Tibial nerve (tissue), 4 donors: ENCODE results near the gene ALKBH8. TPM values are rescaled to one million over a fixed set of nuclear protein-coding genes. Genes with fewer than 3 reads are reported as not detected.
A peak's percentile ranks its signal among the peaks of the same experiment; 100 is the strongest.

ENCODE experiments used
- DNase-seq, 2 donors: peaks; one replicate each; pipeline ENCODE4 v3.0.0-alpha.2; 2019; ENCODE audit warnings: low spot score in 2 of 2
- H3K27ac ChIP-seq, 4 donors: fragments of 200-600 bp; sonication (generic) in 3 of 4; one replicate each; pipeline ENCODE4 v1.5.1; 2017 to 2019; ENCODE audit warnings: mild to moderate bottlenecking in 1 of 4
- H3K27me3 ChIP-seq, 2 donors: fragments of 200-600 bp; sonication (generic) in 1 of 2; one replicate each; pipeline versions ENCODE4 v1.5.1 to v1.6.0; 2017 to 2019
- H3K36me3 ChIP-seq, 3 donors: fragments of 200-600 bp; sonication (generic); one replicate each; pipeline ENCODE4 v1.5.1; 2018 to 2019
- H3K4me1 ChIP-seq, 4 donors: fragments of 200-600 bp; sonication (generic) in 3 of 4; one replicate each; pipeline ENCODE4 v1.5.1; 2017 to 2019
- H3K4me3 ChIP-seq, 4 donors: fragments of 200-600 bp; sonication (generic) in 3 of 4; one replicate each; pipeline ENCODE4 v1.5.1; 2017 to 2019; ENCODE audit warnings: mild to moderate bottlenecking in 1 of 4, moderate library complexity in 1 of 4
- H3K9me3 ChIP-seq, 4 donors: fragments of 200-600 bp; sonication (generic) in 3 of 4; one replicate each; pipeline ENCODE4 v1.5.1; 2017 to 2019
- EP300 ChIP-seq, 2 donors: sonication (generic); formaldehyde crosslinking; IDR thresholded peaks; one replicate each; pipeline ENCODE4 v1.6.1; 2017; ENCODE audit warnings: antibody characterized with exemption in 2 of 2, mild to moderate bottlenecking in 1 of 2
- POLR2A ChIP-seq, 2 donors: fragments of 450-650 bp; IDR thresholded peaks; one replicate each; pipeline ENCODE4 v1.6.1; 2017; ENCODE audit warnings: antibody characterized with exemption in 2 of 2, mild to moderate bottlenecking in 2 of 2, moderate library complexity in 2 of 2
- whole genome bisulfite sequencing, 2 donors: methylation state at CpG; one replicate each; pipeline ENCODE4 v1.1.5; 2018; 5-methylcytosine and 5-hydroxymethylcytosine counted together
- total RNA-seq, 4 donors: library from RNA; depleted of rRNA; stranded (reverse); fragments of >200 nt; gene quantifications; one replicate each; pipeline ENCODE4 v1.1.0, GENCODE V29; 2016
- TF ChIP-seq, protein P1 (sequence below), 5 experiments: fragments of 200-600 bp in 3 of 5; fragments of 450-650 bp in 2 of 5; sonication (generic) in 3 of 5; IDR thresholded peaks; one replicate each; pipeline ENCODE4 v1.5.1; 2016 to 2019; ENCODE audit warnings: antibody characterized with exemption in 5 of 5, mild to moderate bottlenecking in 3 of 5, moderate library complexity in 2 of 5

Gene ALKBH8
- total RNA-seq, 4 donors from 2014 or later, result 3.6 to 6.3 (median 5.5) TPM

DNA sequence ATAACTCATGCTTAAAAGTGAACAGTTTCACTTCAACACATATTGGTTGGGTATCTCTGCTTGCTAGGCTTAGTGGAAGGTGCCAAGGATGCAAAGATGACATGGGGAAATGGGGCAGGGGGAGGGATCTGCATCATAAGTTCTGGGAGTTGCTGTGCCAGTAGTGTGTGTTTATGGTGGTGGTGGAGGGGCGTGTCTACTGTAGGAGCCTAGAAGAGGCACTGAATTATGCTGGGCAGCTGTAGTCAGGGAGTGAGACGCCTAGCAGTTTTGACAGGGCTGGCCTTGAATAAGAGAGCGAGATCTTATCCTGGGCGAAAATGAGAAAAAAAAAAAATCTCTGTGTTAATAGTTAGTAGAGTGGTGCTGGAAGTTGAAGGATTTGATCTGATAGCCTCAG lies 28.4 kb upstream of the ALKBH8 start:
- Histone ChIP-seq H3K36me3 (no peaks in the 10 kb centered on the region), H3K27ac (no peak overlapping the region), H3K4me3 (no peak overlapping the region), H3K27me3 (peaks cover 0 to 50% of the 10 kb centered on the region in 2 donors), H3K4me1 (peaks cover 0 to 27% (median 9%) of the 10 kb centered on the region in 4 donors), H3K9me3 (no peaks in the 10 kb centered on the region)
- 37 to 42% methylated on average over 4 of the region's 4 CpGs for WGBS, 2 donors
- DNase-seq, result no peak
- TF ChIP-seq EP300 (IDR thresholded peaks at IDR 0.05) (no peak), POLR2A (IDR thresholded peaks at IDR 0.05) (no peak)
- TF ChIP-seq, protein P1, sequence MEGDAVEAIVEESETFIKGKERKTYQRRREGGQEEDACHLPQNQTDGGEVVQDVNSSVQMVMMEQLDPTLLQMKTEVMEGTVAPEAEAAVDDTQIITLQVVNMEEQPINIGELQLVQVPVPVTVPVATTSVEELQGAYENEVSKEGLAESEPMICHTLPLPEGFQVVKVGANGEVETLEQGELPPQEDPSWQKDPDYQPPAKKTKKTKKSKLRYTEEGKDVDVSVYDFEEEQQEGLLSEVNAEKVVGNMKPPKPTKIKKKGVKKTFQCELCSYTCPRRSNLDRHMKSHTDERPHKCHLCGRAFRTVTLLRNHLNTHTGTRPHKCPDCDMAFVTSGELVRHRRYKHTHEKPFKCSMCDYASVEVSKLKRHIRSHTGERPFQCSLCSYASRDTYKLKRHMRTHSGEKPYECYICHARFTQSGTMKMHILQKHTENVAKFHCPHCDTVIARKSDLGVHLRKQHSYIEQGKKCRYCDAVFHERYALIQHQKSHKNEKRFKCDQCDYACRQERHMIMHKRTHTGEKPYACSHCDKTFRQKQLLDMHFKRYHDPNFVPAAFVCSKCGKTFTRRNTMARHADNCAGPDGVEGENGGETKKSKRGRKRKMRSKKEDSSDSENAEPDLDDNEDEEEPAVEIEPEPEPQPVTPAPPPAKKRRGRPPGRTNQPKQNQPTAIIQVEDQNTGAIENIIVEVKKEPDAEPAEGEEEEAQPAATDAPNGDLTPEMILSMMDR (IDR thresholded peaks at IDR 0.05), result no peak

DNA sequence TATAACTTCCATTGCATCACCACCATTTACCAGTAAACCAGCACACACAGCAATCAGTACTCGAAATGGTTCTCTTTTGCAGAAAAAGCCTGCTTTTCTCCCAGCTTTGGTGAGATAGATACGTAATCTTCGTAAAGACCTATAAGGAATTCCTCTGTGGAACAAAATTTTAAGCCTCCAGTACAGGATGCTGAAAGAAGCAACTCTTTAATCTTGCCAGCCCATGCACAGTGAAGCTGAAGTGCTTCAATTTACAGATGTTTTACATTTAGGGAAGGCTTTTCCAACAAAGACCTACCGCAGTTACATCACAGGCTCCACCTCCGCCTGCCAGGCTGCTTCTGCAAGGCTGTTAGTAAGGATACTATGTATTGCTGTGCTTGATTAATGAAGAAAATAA lies 27.3 kb upstream of the ALKBH8 start:
- no peaks in the 10 kb centered on the region for H3K36me3 ChIP-seq
- DNase-seq, result no peak
- H3K27ac ChIP-seq, result no peak overlapping the region
- H3K4me3 ChIP-seq, result no peak overlapping the region
- no peak for TF ChIP-seq EP300 (IDR thresholded peaks at IDR 0.05)
- TF ChIP-seq POLR2A (IDR thresholded peaks at IDR 0.05), result no peak
- TF ChIP-seq, protein P1 (IDR thresholded peaks at IDR 0.05), result no peak
- no peaks in the 10 kb centered on the region for H3K9me3 ChIP-seq
- H3K27me3 ChIP-seq, result peaks cover 0 to 56% of the 10 kb centered on the region in 2 donors
- WGBS, 2 donors, result 16 to 29% methylated on average over 5 of the region's 5 CpGs
- H3K4me1 ChIP-seq, result peaks cover 0 to 27% (median 9%) of the 10 kb centered on the region in 4 donors

DNA sequence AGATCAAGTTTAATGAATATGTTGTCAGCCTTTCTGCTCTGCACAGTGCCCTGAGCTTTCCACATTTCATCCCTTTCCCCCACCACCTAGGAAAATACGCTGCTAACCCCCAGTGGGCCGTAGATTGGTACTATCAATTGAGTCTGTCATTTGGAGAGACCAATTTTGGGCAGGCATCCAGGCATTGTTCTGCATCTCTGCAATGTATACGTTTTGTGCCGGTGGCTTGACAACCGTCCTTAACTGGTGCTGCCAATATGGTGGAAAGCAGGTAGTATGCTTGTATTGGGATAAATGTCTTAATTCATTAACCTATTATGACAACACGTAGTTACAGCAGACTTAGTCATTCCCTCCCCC lies 26.7 kb upstream of the ALKBH8 start:
- DNase-seq, result no peak
- Histone ChIP-seq H3K27me3 (peaks cover 0 to 52% of the 10 kb centered on the region in 2 donors), H3K36me3 (no peaks in the 10 kb centered on the region), H3K9me3 (no peaks in the 10 kb centered on the region), H3K27ac (no peak overlapping the region), H3K4me1 (peaks cover 0 to 27% (median 9%) of the 10 kb centered on the region in 4 donors), H3K4me3 (peak overlapping the region in 1 of 4 donors; percentile 67)
- TF ChIP-seq EP300 (IDR thresholded peaks at IDR 0.05) (no peak), POLR2A (IDR thresholded peaks at IDR 0.05) (no peak)
- TF ChIP-seq, protein P1 (IDR thresholded peaks at IDR 0.05), result no peak
- WGBS, 2 donors, result 17 to 22% methylated on average over 6 of the region's 6 CpGs

DNA sequence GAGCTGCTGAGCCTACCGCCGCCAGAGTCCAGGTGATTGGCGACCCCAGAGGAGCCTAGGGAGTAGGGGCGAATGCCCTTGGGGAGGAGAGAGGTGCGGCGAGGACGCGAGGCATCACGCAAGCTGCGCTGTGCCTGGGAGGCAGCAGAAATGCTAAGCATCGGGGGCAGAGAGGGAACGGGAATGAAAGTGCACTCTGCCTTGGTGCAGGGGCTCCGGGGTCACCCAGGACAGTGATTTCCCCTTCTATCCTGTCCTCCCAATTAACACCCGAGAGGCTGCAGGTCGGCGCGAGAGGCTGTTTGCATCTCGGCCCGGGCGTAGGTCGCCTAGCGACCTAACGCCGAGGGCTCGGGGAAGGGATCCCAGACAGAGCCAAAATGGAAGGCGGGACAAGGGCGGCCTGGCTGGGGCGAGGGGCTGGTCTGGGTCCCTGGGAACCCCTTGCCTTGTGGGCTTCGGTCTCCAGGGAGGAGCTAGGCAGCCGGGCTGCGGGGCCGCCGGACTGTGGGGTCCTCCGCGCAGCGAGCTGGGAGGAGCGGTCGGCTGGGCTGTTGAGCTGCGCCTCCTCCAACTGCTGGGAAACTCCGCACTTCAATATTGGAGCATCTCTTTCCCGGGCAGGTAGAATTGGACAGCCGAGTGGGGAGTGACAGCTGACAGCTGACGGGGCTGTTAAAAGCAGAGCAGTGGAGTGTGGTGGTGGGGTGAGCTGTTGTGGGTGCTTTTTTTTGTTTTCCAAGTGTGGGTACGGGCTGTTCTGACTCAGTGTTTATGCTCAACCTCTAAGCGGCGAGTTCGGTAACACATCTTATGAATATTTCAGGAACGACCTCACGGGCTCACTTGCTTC lies 26.1 kb upstream of the ALKBH8 start:
- Histone ChIP-seq H3K4me3 (peak overlapping the region; percentile 39 to 67 (median 54)), H3K27me3 (peaks cover 0 to 52% of the 10 kb centered on the region in 2 donors), H3K4me1 (peaks cover 0 to 27% (median 9%) of the 10 kb centered on the region in 4 donors), H3K27ac (no peak overlapping the region), H3K36me3 (no peaks in the 10 kb centered on the region), H3K9me3 (no peaks in the 10 kb centered on the region)
- no peak for DNase-seq
- TF ChIP-seq EP300 (IDR thresholded peaks at IDR 0.05), result no peak
- TF ChIP-seq, protein P1 (IDR thresholded peaks at IDR 0.05), result no peak
- TF ChIP-seq POLR2A (IDR thresholded peaks at IDR 0.05), result no peak
- 0 to 2% methylated on average over 30 to 47 of the region's 49 CpGs for WGBS, 2 donors
